HepG2 (cell line): ENCODE results near the gene MICALL2. TPM values are rescaled to one million over a fixed set of nuclear protein-coding genes. Genes with fewer than 3 reads are reported as not detected.

Experiments used
- CREB1 ChIP-seq, 2 experiments: fragments of 450-650 bp in 1 of 2; IDR thresholded peaks; 2 replicates each; pipeline ENCODE4 v1.6.1; 2016 to 2017; ENCODE audit warnings: control low read depth in 1 of 2, mild to moderate bottlenecking in 1 of 2, missing compliant biosample characterization in 1 of 2, missing genetic modification characterization in 1 of 2
- ELK4 ChIP-seq: sonication (generic); formaldehyde crosslinking; IDR thresholded peaks from 2 replicates; pipeline ENCODE4 v1.9.0; 2021; ENCODE audit warnings: missing genetic modification reagents, borderline replicate concordance
- HMG20A ChIP-seq: IDR thresholded peaks from 2 replicates; pipeline ENCODE4 v1.6.1; 2016; ENCODE audit warnings: borderline replicate concordance
- KLF15 ChIP-seq: sonication (generic); formaldehyde crosslinking; IDR thresholded peaks from 2 replicates; pipeline ENCODE4 v1.8.1; 2023; ENCODE audit warnings: borderline replicate concordance, mild to moderate bottlenecking, inconsistent platforms, missing genetic modification reagents, mixed read lengths
- MBD4 ChIP-seq: IDR thresholded peaks from 2 replicates; pipeline ENCODE4 v1.6.1; 2012; ENCODE audit warnings: low read length, inconsistent platforms, borderline replicate concordance
- PHF8 ChIP-seq: sonication (generic); formaldehyde crosslinking; IDR thresholded peaks from 2 replicates; pipeline ENCODE4 v1.5.0; 2020; ENCODE audit warnings: missing genetic modification reagents
- TFE3 ChIP-seq: IDR thresholded peaks from 2 replicates; pipeline ENCODE4 v1.6.1; 2016
- ZFP91 ChIP-seq: sonication (generic); formaldehyde crosslinking; IDR thresholded peaks from 2 replicates; pipeline ENCODE4 v1.9.0; 2022; ENCODE audit warnings: missing genetic modification reagents, mild to moderate bottlenecking, borderline replicate concordance
- ZNF280B ChIP-seq: sonication (generic); formaldehyde crosslinking; IDR thresholded peaks from 2 replicates; pipeline ENCODE4 v1.5.0; 2020; ENCODE audit warnings: missing genetic modification reagents, mild to moderate bottlenecking, borderline replicate concordance
- ZNF441 ChIP-seq: sonication (generic); formaldehyde crosslinking; IDR thresholded peaks from 2 replicates; pipeline ENCODE4 v1.7.0; 2021; ENCODE audit warnings: missing genetic modification reagents, borderline replicate concordance
- ZNF530 ChIP-seq: sonication (generic); formaldehyde crosslinking; IDR thresholded peaks from 2 replicates; pipeline ENCODE4 v1.5.0; 2020; ENCODE audit warnings: low read depth, mild to moderate bottlenecking, missing genetic modification reagents
- ZNF644 ChIP-seq: IDR thresholded peaks from 2 replicates; pipeline ENCODE4 v1.6.1; 2016; ENCODE audit warnings: low read depth
- ZNF687 ChIP-seq: sonication (generic); formaldehyde crosslinking; IDR thresholded peaks from 2 replicates; pipeline ENCODE4 v1.5.1; 2020; ENCODE audit warnings: mild to moderate bottlenecking, missing genetic modification reagents, moderate library complexity
- ZSCAN29 ChIP-seq: sonication (generic); formaldehyde crosslinking; conservative IDR thresholded peaks from 2 replicates; pipeline ENCODE4 v1.4.0; 2020; ENCODE audit warnings: mild to moderate bottlenecking, missing genetic modification reagents
- ZSCAN30 ChIP-seq: sonication (generic); formaldehyde crosslinking; IDR thresholded peaks from 2 replicates; pipeline ENCODE4 v1.5.0; 2020; ENCODE audit warnings: mild to moderate bottlenecking, missing genetic modification reagents
- polyA plus RNA-seq, 8 experiments: library from polyadenylated mRNA; depleted of rRNA in 3 of 8; stranded (reverse) in 7 of 8; unstranded in 1 of 8; fragments of >200 nt; fragmentation: Illumina TruSeq in 4 of 8; extraction: Trizol in 4 of 8; gene quantifications; 2 replicates each; pipeline versions ENCODE4 v1.2.1 to v1.2.3, GENCODE V29; 2011 to 2016; ENCODE audit warnings: low read depth in 4 of 8, missing spikeins in 1 of 8, mixed read lengths in 1 of 8; ENCODE audit not compliant: insufficient read depth in 1 of 8
- total RNA-seq, 5 experiments: library from RNA; depleted of rRNA; stranded (reverse); fragments of >200 nt; fragmentation: Illumina TruSeq; extraction: Trizol; gene quantifications; 2 replicates each; pipeline ENCODE4 v1.2.3, GENCODE V29; 2016; ENCODE audit warnings: low read depth in 1 of 5

MICALL2 gene
- total and polyA plus RNA-seq, 2 of the 13 experiments (the other 11 are each of a cell fraction or from before 2014, with no cell fraction given) = 5.8 to 12.4 TPM

- TF ChIP-seq ZNF280B (CRISPR knock-in tag) (no peak), ELK4 (CRISPR knock-in tag) (no peak), ZNF687 (CRISPR knock-in tag) (peak; percentile 86), ZSCAN29 (no peak), PHF8 (peak; percentile 70), HMG20A (CRISPR knock-in tag) (no peak), CREB1 (IDR thresholded peaks at IDR 0.05) (no peak), CREB1 (CRISPR knock-in tag; IDR thresholded peaks at IDR 0.05) (no peak), KLF15 (CRISPR knock-in tag) (0 out of 2 replicates have a peak, but pooled peaks have one; percentile 56), ZFP91 (CRISPR knock-in tag) (peak; percentile 45; the same call in 1 of the 2 replicates), ZSCAN30 (CRISPR knock-in tag) (no peak), ZNF530 (CRISPR knock-in tag) (no peak), ZNF441 (no peak), TFE3 (CRISPR knock-in tag) (no peak), MBD4 (no peak), ZNF644 (CRISPR knock-in tag) (no peak)
These were observed 30.2 kb downstream of the MICALL2 start (continued) for GRCh38 chr7:1428941-1429501.
